Measurements from ENCODE around the gene ALKAL2.

ALKAL2 gene

DNA sequence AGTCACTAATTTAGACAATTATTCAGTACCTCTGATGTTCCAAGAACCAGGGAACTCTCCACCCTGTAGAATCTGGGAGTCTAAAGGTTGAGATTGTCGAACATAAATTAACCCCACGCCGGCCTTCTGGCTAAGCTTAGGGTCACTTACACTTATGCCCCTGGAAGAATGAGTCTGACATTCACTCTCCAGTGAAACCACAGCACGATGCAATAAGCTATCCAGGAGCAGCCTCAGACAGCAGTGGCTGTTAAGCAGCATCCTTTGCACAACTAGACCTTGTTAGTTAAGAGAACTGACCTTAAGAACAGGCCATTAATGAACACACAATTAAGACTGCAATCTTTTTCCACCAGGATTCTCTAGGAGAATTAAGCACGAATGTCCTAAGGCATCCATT lies 49.0 kb downstream of the ALKAL2 start:
- DNase-seq = no peak

DNA sequence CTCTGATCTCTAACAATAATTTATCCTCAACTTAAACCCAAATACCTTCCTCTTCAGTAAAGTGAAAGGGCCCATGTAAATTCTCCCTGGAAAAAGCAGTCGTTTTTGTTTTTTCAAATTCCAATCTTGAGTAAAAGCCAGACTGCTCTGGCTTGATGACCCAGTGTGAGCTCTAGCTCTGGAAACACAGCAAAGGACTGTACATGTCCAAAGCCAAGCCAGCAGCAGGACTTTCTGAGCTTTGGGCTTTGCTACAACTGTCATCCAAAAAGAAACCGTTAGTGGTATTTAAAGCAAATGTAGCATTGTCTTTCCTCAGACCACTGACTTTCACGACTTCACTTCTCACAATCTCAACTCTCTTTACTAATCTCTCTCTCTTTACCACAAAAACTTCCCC lies 49.5 kb downstream of the ALKAL2 start:
- DNase-seq = peak; percentile 43

DNA sequence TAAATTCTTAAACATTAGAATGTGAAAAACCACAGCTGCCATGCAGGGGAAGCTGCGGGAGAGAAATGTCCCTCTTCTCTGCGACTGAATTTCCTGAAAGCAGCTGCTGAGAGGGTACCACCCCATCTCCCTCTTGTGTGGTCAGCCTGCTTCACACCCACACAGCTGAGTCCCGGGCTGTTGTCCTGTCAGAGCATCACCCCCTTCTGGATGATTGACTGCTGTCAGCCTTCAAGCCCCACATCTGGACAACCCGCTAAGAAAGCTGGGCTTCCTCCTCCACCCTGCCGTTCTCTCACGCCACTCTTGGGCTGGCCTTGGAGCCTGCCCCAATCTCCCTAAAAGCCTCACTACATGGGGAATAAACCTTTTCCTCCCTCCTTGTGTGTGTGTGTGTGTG lies 50.0 kb downstream of the ALKAL2 start:
- DNase-seq = no peak

DNA sequence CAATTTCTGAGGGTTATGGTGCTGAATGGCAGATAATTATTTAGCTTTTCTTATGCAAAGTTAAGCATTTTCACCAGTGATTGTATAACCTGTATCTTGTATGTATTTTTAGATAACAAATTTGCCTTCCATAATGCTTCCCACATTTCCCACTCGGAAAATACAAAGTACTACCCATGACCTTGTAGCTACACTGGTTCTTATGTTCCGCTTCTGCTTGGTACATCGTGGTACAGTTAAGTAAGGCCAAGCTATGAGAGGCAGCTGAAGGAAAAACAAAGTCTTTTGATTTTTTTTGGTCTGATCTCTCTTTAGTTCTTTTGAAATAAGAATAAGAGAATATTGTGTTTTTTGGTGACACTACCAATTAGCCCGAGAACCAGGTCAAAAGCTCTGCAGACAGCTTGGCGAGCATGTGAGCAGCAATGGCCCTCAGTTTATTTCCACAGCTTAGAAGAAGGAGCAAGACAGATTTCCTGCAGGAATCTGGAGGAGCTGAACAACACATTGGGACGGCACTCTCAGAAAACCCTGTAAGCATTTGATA lies 50.8 kb downstream of the ALKAL2 start:
- no peak for DNase-seq

DNA sequence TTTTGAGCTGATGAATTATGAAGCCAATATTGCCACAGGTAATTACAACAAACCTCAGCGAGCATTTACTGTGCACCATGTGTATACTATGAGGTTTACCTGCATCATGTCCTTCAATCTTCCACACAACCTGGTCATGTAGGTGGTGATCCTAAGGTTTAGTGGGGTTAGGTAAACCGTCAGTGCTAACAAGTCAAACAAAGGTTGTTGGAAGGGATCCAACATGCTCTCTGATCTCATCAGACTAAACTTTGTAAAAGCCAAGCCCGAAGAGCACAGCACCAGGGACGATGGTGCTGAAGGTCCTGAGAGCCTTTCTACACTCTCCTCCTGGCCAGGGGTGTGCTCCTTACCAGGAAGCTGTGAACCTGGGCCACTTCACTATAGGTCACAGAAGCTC lies 53.5 kb downstream of the ALKAL2 start:
- DNase-seq = no peak

DNA sequence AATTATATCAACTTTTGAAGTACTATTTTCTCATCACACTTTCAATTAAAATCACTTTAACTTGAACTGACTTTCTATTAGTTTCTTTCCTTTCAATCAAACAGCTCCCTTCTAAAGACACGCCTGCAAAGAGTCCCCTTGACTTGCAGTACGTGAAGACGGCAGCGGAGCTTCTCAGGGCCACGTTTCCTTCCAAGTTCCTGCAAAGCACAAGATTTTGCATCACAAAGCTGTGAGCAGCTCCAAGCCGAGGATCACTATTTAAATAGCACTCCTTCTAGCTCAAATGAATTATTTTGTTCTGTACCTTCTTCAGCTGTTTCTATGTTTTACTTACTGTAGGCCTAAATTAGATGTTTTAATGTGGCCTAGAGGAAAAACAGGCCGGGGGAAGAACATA lies 54.9 kb downstream of the ALKAL2 start:
- DNase-seq = no peak

DNA sequence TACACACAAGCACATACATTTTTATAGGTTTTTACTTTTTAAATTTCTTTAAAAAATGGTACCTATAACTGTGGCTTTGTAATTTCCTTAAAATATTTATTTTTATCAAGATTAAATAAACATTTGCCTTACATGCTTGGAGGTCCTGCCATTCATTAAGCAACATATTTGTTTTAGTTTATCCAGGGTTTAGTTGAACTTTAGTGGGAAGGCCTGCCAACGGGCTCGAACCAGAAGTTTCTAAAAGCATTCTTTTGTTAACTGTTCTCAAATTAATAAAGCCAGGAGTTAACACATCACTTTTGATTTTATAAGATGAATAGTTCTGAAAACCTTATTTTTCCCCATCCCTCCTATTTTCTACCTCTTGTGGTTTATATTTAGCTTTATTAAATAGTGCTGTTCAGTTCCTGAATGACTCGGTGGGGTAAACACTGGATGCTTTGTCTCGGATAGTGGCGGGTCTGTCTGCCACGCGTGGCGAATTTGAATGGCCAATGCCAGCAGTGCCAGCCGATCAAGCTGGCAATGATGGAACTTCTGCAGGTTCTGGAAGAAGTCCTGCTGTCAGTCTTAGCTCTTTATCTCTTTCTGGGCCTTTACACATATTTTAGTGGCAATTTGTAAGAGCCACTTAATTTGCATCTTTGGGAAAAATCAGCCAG lies 56.2 kb downstream of the ALKAL2 start:
- DNase-seq = no peak

Measured in femur (tissue), 1 donor.